BE2C (cell line): Measurements from ENCODE around the gene COPZ2.
"Not testable (repeated sequence)": the region's sequence is repeated elsewhere in the genome, so short reads cannot be mapped to it uniquely, and the experiment has no call there.

Experiments
- DNase-seq: peaks from one replicate; pipeline ENCODE4 v3.0.0-alpha.2; 2020
- H3K27me3 ChIP-seq: fragments of 250-450 bp; sonication (Bioruptor Pico); 2 replicates; pipeline ENCODE4 v1.5.1; 2020; ENCODE audit warnings: mild to moderate bottlenecking
- H3K36me3 ChIP-seq: fragments of 250-450 bp; sonication (Bioruptor Pico); 2 replicates; pipeline ENCODE4 v1.5.1; 2020; ENCODE audit warnings: mild to moderate bottlenecking
- H3K4me1 ChIP-seq: fragments of 250-450 bp; sonication (Bioruptor Pico); 2 replicates; pipeline ENCODE4 v1.5.1; 2020
- H3K4me3 ChIP-seq: 2 replicates; pipeline ENCODE4 v1.5.1; 2011; ENCODE audit warnings: low read depth, low read length
- H3K9me3 ChIP-seq: fragments of 250-450 bp; sonication (Bioruptor Pico); 2 replicates; pipeline ENCODE4 v1.5.1; 2020
- TF ChIP-seq, protein P1 (sequence below): IDR thresholded peaks from 2 replicates; pipeline ENCODE4 v1.5.1; 2012; ENCODE audit warnings: mild to moderate bottlenecking, low read depth, low read length

The COPZ2 gene

DNA sequence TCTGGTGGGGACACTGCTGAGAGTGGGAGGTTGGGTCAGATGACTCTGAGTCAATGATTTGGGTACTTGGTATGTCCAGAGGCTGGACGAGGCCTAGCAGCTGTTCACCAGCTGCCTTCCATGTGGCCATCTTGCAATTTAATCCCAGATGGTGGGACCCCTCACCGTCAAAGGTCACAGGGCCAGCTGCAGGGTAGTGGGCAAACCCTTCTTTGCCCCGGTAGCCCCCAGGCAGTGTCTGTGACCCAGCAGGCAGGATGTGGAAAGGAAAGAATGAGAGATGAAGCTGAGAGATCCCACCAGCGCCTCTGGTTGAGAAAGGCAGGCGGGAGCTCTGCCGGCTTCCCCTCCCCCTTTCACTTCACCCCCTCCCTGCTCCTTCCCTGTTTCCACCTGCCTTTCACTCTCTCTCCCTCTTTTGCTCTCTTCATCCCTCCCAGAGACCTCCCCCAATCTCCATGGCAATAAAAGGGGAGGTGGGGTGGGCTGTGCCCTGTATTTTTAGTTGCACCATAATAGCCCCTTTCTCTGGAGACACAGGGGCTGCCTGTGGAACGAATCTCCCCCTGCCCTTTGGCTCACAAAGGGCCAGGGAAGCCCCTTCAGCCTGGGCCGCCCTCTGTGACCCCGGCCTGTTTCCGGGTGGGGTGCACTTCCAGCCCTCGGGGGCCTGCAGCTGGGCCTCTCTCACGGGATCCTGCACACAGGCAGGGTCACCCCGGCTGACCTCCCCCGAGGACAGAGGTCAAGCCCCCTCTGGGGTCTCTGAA lies 46.5 kb downstream of the COPZ2 start:
- peak; percentile 58 for DNase-seq

GRCh38 chr17:47989700-47990099 lies 47.9 kb downstream of the COPZ2 start:
- TF ChIP-seq, protein P1, sequence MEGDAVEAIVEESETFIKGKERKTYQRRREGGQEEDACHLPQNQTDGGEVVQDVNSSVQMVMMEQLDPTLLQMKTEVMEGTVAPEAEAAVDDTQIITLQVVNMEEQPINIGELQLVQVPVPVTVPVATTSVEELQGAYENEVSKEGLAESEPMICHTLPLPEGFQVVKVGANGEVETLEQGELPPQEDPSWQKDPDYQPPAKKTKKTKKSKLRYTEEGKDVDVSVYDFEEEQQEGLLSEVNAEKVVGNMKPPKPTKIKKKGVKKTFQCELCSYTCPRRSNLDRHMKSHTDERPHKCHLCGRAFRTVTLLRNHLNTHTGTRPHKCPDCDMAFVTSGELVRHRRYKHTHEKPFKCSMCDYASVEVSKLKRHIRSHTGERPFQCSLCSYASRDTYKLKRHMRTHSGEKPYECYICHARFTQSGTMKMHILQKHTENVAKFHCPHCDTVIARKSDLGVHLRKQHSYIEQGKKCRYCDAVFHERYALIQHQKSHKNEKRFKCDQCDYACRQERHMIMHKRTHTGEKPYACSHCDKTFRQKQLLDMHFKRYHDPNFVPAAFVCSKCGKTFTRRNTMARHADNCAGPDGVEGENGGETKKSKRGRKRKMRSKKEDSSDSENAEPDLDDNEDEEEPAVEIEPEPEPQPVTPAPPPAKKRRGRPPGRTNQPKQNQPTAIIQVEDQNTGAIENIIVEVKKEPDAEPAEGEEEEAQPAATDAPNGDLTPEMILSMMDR = no peak
- H3K4me3 ChIP-seq = no peak overlapping the region
- peaks cover 70% of the 10 kb centered on the region for H3K4me1 ChIP-seq
- H3K36me3 ChIP-seq = peaks cover 13% of the 10 kb centered on the region
- no peaks in the 10 kb centered on the region for H3K9me3 ChIP-seq
- DNase-seq = no peak
- no peaks in the 10 kb centered on the region for H3K27me3 ChIP-seq

More for the DNA sequence above, 46.5 kb downstream of the COPZ2 start:
- no peaks in the 10 kb centered on the region for H3K9me3 ChIP-seq
- TF ChIP-seq, protein P1 = no peak
- H3K4me1 ChIP-seq = peaks cover 85% of the 10 kb centered on the region
- no peaks in the 10 kb centered on the region for H3K27me3 ChIP-seq
- no peaks in the 10 kb centered on the region for H3K36me3 ChIP-seq
- H3K4me3 ChIP-seq = no peak overlapping the region

DNA sequence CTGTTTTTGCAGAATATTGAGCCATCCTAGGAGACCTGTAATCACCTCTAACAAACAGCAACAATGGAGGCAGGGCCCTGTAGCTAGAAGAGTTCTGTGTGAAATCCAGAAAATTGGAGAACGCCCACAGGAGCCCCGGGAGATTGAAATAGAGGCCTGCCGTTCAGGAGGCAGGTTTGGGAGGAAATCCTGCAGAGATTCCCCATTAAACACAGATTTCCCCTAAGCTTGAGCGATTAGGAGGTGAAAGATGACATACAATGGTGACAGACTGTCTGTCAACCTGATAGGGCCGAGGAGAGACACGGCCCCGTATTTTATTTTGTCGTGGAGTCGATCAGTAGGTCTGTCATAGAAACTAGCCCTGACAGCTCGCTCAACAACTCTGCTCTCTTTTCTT lies 48.4 kb downstream of the COPZ2 start:
- no peaks in the 10 kb centered on the region for H3K9me3 ChIP-seq
- H3K4me3 ChIP-seq = no peak overlapping the region
- TF ChIP-seq, protein P1 = no peak
- no peaks in the 10 kb centered on the region for H3K27me3 ChIP-seq
- peaks cover 69% of the 10 kb centered on the region for H3K4me1 ChIP-seq
- no peak for DNase-seq
- peaks cover 14% of the 10 kb centered on the region for H3K36me3 ChIP-seq

- not testable (repeated sequence) for H3K4me3 ChIP-seq, DNase-seq, H3K9me3 ChIP-seq, H3K27me3 ChIP-seq
- peaks cover 69% of the 10 kb centered on the region for H3K4me1 ChIP-seq
- H3K36me3 ChIP-seq = peaks cover 16% of the 10 kb centered on the region
Measured at GRCh38 chr17:47988445-47988844, 49.2 kb downstream of the COPZ2 start.

DNA sequence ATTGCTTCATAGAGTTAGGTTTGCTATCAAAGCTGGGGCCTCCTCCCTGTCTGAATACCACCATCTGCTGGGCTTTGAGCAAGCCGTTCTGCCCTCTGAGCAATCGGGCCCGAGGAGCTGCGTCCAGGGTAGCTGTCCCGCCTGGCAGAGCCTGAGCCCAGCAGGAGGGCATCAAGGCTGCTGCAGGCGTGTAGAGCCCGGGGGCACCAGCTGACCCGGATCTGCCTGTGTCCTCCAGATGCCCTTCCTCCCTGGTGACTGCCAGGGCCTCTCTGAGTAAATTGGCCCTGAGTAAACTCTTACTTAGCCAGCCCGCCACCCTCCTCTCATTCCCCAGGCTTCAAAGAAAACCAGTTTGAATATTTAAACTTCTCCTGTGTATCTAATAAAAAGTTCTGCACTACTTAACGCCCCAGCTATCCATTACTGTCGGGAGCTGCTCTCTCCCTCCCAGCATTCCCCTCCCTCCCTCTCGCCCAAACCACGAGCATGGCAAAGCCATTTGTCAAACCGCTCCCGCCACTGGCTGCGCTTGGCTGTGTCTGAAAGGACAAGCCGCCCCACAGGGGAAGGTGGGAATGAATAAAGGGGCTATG lies 50.3 kb downstream of the COPZ2 start:
- H3K4me3 ChIP-seq = no peak overlapping the region
- H3K27me3 ChIP-seq = no peaks in the 10 kb centered on the region
- peaks cover 69% of the 10 kb centered on the region for H3K4me1 ChIP-seq
- peak; percentile 77 for DNase-seq
- TF ChIP-seq, protein P1 = no peak
- H3K9me3 ChIP-seq = no peaks in the 10 kb centered on the region
- peaks cover 16% of the 10 kb centered on the region for H3K36me3 ChIP-seq

- TF ChIP-seq, protein P1 = no peak
- no peaks in the 10 kb centered on the region for H3K9me3 ChIP-seq
- no peak for DNase-seq
- no peak overlapping the region for H3K4me3 ChIP-seq
- H3K4me1 ChIP-seq = peaks cover 68% of the 10 kb centered on the region
- peaks cover 19% of the 10 kb centered on the region for H3K36me3 ChIP-seq
- H3K27me3 ChIP-seq = no peaks in the 10 kb centered on the region
Measured at GRCh38 chr17:47986520-47986919, 51.1 kb downstream of the COPZ2 start.
